Stomach (tissue), 9 donors: ENCODE data around the gene TSLP. TPM values are rescaled to one million over a fixed set of nuclear protein-coding genes. Genes with fewer than 3 reads are reported as not detected.

Experiments used
- DNase-seq, 2 donors: peaks; one replicate each; pipeline versions ENCODE4 v3.0.0 to v3.0.0-alpha.2; 2013 to 2019
- H3K27ac ChIP-seq, 5 donors: fragments of 200-600 bp in 4 of 5; sonication (generic) in 4 of 5; one replicate each; pipeline ENCODE4 v1.5.1; 2013 to 2019; ENCODE audit warnings: mild to moderate bottlenecking in 1 of 5, moderate library complexity in 1 of 5
- H3K27me3 ChIP-seq, 3 donors: fragments of 200-600 bp; sonication (generic); one replicate each; pipeline ENCODE4 v1.5.1; 2017 to 2019; ENCODE audit warnings: mixed run types in 1 of 3
- H3K36me3 ChIP-seq, 4 donors: fragments of 200-600 bp; sonication (generic); 1 replicate in 3 of 4; 2 replicates in 1 of 4; pipeline ENCODE4 v1.5.1; 2016 to 2019
- H3K4me1 ChIP-seq, 4 donors: fragments of 200-600 bp; sonication (generic); one replicate each; pipeline ENCODE4 v1.5.1; 2016 to 2019
- H3K4me3 ChIP-seq, 4 donors: fragments of 200-600 bp; sonication (generic) in 3 of 4; one replicate each; pipeline ENCODE4 v1.5.1; 2016 to 2019; ENCODE audit warnings: mild to moderate bottlenecking in 1 of 4
- H3K9me3 ChIP-seq, 4 donors: fragments of 200-600 bp; sonication (generic); one replicate each; pipeline ENCODE4 v1.5.1; 2016 to 2019
- EP300 ChIP-seq: sonication (generic); formaldehyde crosslinking; IDR thresholded peaks from one replicate; pipeline ENCODE4 v1.6.1; 2017; ENCODE audit warnings: antibody characterized with exemption
- POLR2A ChIP-seq, 4 donors: fragments of 450-650 bp; IDR thresholded peaks; one replicate each; pipeline ENCODE4 v1.6.1; 2016; ENCODE audit warnings: antibody characterized with exemption in 4 of 4, control low read depth in 2 of 4, mild to moderate bottlenecking in 1 of 4, moderate library complexity in 1 of 4
- POLR2AphosphoS5 ChIP-seq, 3 donors: sonication (generic); formaldehyde crosslinking; IDR thresholded peaks; one replicate each; pipeline ENCODE4 v1.6.1; 2016; ENCODE audit warnings: antibody characterized with exemption in 3 of 3
- WGBS, 5 donors: extraction: QIAGEN DNeasy Blood & Tissue Kit in 3 of 5; methylation state at CpG; one replicate each; pipeline versions ENCODE4 v1.1.5 to v1.1.7; 2013 to 2018; 5-methylcytosine and 5-hydroxymethylcytosine counted together
- intact Hi-C: fragments of 100-400 bp; cut with DNase I; formaldehyde crosslinking; loops from one replicate; pipeline ENCODE4 v1.15.1; 2023; ENCODE audit warnings: low total_unique reads
- polyA plus RNA-seq, 3 donors: library from polyadenylated mRNA; stranded (reverse); fragments of 200-250 nt; gene quantifications; one replicate each; pipeline ENCODE4 v1.2.3, GENCODE V29; 2013
- total RNA-seq, 5 donors: library from RNA; depleted of rRNA; stranded (reverse); fragments of >200 nt; gene quantifications; one replicate each; pipeline versions ENCODE4 v1.1.0 to v1.2.3, GENCODE V29; 2014 to 2016
- TF ChIP-seq, protein P1 (sequence below), 7 experiments: fragments of 450-650 bp in 4 of 7; fragments of 200-600 bp in 3 of 7; sonication (generic) in 3 of 7; IDR thresholded peaks; one replicate each; pipeline ENCODE4 v1.5.1; 2016 to 2019; ENCODE audit warnings: antibody characterized with exemption in 7 of 7, control low read depth in 2 of 7, mild to moderate bottlenecking in 1 of 7
- donor health status: healthy with polysubstance abuse.
- donor health status: Bipolar disorder and iron deficiency.
- donor health status: healthy.

The TSLP gene
- total and polyA plus RNA-seq, 8 donors, result 0.37 to 18.1 (median 3.1) TPM; not detected in 2

DNA sequence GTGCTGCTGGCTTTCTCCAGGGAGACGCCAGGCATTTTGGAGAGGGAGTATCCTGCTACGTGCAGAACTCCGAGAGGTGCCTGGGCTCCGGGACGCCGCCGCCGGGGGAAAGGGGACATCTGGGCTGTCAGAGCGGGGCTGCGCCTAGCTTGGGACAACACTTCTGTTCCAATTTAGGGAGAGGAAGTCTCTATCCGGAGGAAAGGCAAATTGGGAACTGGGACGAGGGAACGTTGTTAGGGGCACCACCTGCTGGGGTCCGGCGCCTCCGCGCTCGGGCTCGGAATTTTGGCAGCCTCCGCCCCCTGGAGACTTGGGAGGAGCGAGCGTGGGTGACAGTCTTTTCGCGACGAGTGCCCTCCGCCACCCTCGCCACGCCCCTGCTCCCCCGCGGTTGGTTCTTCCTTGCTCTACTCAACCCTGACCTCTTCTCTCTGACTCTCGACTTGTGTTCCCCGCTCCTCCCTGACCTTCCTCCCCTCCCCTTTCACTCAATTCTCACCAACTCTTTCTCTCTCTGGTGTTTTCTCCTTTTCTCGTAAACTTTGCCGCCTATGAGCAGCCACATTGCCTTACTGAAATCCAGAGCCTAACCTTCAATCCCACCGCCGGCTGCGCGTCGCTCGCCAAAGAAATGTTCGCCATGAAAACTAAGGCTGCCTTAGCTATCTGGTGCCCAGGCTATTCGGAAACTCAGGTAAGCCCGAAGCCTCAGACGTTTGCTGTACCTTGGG is 1.6 kb downstream of the TSLP start:
- 1 to 4% (median 2%) methylated on average over 40 to 44 of the region's 44 CpGs for WGBS, 5 donors
- H3K27ac ChIP-seq, result peak overlapping the region in 3 of 5 donors; percentile 39 to 75 (median 65)
- peak overlapping the region; percentile 48 to 54 (median 52) for H3K4me3 ChIP-seq
- intact Hi-C loops, result no loop called here
- peaks cover 0 to 53% (median 31%) of the 10 kb centered on the region in 3 donors for H3K27me3 ChIP-seq
- DNase-seq, result peak; percentile 28 to 52
- H3K36me3 ChIP-seq, result no peaks in the 10 kb centered on the region
- no peaks in the 10 kb centered on the region for H3K9me3 ChIP-seq
- H3K4me1 ChIP-seq, result peaks cover 0 to 44% (median 26%) of the 10 kb centered on the region in 4 donors
- TF ChIP-seq POLR2A (IDR thresholded peaks at IDR 0.05) (no peak), POLR2AphosphoS5 (IDR thresholded peaks at IDR 0.05) (no peak), EP300 (no peak)
- TF ChIP-seq, protein P1, sequence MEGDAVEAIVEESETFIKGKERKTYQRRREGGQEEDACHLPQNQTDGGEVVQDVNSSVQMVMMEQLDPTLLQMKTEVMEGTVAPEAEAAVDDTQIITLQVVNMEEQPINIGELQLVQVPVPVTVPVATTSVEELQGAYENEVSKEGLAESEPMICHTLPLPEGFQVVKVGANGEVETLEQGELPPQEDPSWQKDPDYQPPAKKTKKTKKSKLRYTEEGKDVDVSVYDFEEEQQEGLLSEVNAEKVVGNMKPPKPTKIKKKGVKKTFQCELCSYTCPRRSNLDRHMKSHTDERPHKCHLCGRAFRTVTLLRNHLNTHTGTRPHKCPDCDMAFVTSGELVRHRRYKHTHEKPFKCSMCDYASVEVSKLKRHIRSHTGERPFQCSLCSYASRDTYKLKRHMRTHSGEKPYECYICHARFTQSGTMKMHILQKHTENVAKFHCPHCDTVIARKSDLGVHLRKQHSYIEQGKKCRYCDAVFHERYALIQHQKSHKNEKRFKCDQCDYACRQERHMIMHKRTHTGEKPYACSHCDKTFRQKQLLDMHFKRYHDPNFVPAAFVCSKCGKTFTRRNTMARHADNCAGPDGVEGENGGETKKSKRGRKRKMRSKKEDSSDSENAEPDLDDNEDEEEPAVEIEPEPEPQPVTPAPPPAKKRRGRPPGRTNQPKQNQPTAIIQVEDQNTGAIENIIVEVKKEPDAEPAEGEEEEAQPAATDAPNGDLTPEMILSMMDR (IDR thresholded peaks at IDR 0.05), result no peak

GRCh38 chr5:111074244-111074643 is 2.7 kb downstream of the TSLP start:
- Histone ChIP-seq H3K4me3 (peak overlapping the region in 3 of 4 donors; percentile 52 to 54 (median 52)), H3K4me1 (peaks cover 0 to 44% (median 26%) of the 10 kb centered on the region in 4 donors), H3K27me3 (peaks cover 0 to 41% (median 31%) of the 10 kb centered on the region in 3 donors), H3K9me3 (no peaks in the 10 kb centered on the region), H3K27ac (no peak overlapping the region), H3K36me3 (no peaks in the 10 kb centered on the region)
- TF ChIP-seq EP300 (no peak), POLR2AphosphoS5 (IDR thresholded peaks at IDR 0.05) (no peak), POLR2A (IDR thresholded peaks at IDR 0.05) (no peak)
- TF ChIP-seq, protein P1 (IDR thresholded peaks at IDR 0.05), result no peak
- WGBS, 5 donors, result 53 to 75% (median 68%) methylated on average over 2 of the region's 2 CpGs
- no peak for DNase-seq
- intact Hi-C loops, result no loop called here

GRCh38 chr5:111075520-111075919 is 4.0 kb downstream of the TSLP start:
- H3K27me3 ChIP-seq, result peaks cover 0 to 29% (median 20%) of the 10 kb centered on the region in 3 donors
- no peak overlapping the region for H3K27ac ChIP-seq
- no peak for DNase-seq
- intact Hi-C loops, result no loop called here
- H3K36me3 ChIP-seq, result no peaks in the 10 kb centered on the region
- TF ChIP-seq, protein P1 (IDR thresholded peaks at IDR 0.05), result no peak
- TF ChIP-seq POLR2A (IDR thresholded peaks at IDR 0.05) (no peak), POLR2AphosphoS5 (IDR thresholded peaks at IDR 0.05) (peak in 1 of 3 donors; percentile 27)
- H3K9me3 ChIP-seq, result no peaks in the 10 kb centered on the region
- H3K4me1 ChIP-seq, result peaks cover 0 to 33% (median 21%) of the 10 kb centered on the region in 4 donors
- H3K4me3 ChIP-seq, result no peak overlapping the region

GRCh38 chr5:111076091-111076490 is 4.6 kb downstream of the TSLP start:
- Histone ChIP-seq H3K9me3 (no peaks in the 10 kb centered on the region), H3K36me3 (no peaks in the 10 kb centered on the region), H3K4me1 (peaks cover 0 to 27% (median 16%) of the 10 kb centered on the region in 4 donors), H3K4me3 (no peak overlapping the region), H3K27me3 (peaks cover 0 to 23% (median 15%) of the 10 kb centered on the region in 3 donors), H3K27ac (no peak overlapping the region)
- WGBS, 5 donors, result 54 to 72% (median 61%) methylated on average over 1 of the region's 1 CpG
- no peak for TF ChIP-seq POLR2A (IDR thresholded peaks at IDR 0.05)
- TF ChIP-seq EP300, result no peak
- TF ChIP-seq POLR2AphosphoS5 (IDR thresholded peaks at IDR 0.05), result no peak
- TF ChIP-seq, protein P1 (IDR thresholded peaks at IDR 0.05), result no peak
- intact Hi-C loops, result no loop called here
- DNase-seq, result no peak
